Tibial nerve (tissue), 4 donors: Measurements from ENCODE around the gene ATN1. TPM values are rescaled to one million over a fixed set of nuclear protein-coding genes. Genes with fewer than 3 reads are reported as not detected.

ENCODE experiments used
- DNase-seq, 2 donors: peaks; one replicate each; pipeline ENCODE4 v3.0.0-alpha.2; 2019; ENCODE audit warnings: low spot score in 2 of 2
- H3K27ac ChIP-seq, 4 donors: fragments of 200-600 bp; sonication (generic) in 3 of 4; one replicate each; pipeline ENCODE4 v1.5.1; 2017 to 2019; ENCODE audit warnings: mild to moderate bottlenecking in 1 of 4
- H3K27me3 ChIP-seq, 2 donors: fragments of 200-600 bp; sonication (generic) in 1 of 2; one replicate each; pipeline versions ENCODE4 v1.5.1 to v1.6.0; 2017 to 2019
- H3K36me3 ChIP-seq, 3 donors: fragments of 200-600 bp; sonication (generic); one replicate each; pipeline ENCODE4 v1.5.1; 2018 to 2019
- H3K4me1 ChIP-seq, 4 donors: fragments of 200-600 bp; sonication (generic) in 3 of 4; one replicate each; pipeline ENCODE4 v1.5.1; 2017 to 2019
- H3K4me3 ChIP-seq, 4 donors: fragments of 200-600 bp; sonication (generic) in 3 of 4; one replicate each; pipeline ENCODE4 v1.5.1; 2017 to 2019; ENCODE audit warnings: mild to moderate bottlenecking in 1 of 4, moderate library complexity in 1 of 4
- H3K9me3 ChIP-seq, 4 donors: fragments of 200-600 bp; sonication (generic) in 3 of 4; one replicate each; pipeline ENCODE4 v1.5.1; 2017 to 2019
- CTCF ChIP-seq, 5 experiments: fragments of 200-600 bp in 3 of 5; fragments of 450-650 bp in 2 of 5; sonication (generic) in 3 of 5; IDR thresholded peaks; one replicate each; pipeline ENCODE4 v1.5.1; 2016 to 2019; ENCODE audit warnings: antibody characterized with exemption in 5 of 5, mild to moderate bottlenecking in 3 of 5, moderate library complexity in 2 of 5
- EP300 ChIP-seq, 2 donors: sonication (generic); formaldehyde crosslinking; IDR thresholded peaks; one replicate each; pipeline ENCODE4 v1.6.1; 2017; ENCODE audit warnings: antibody characterized with exemption in 2 of 2, mild to moderate bottlenecking in 1 of 2
- POLR2A ChIP-seq, 2 donors: fragments of 450-650 bp; IDR thresholded peaks; one replicate each; pipeline ENCODE4 v1.6.1; 2017; ENCODE audit warnings: antibody characterized with exemption in 2 of 2, mild to moderate bottlenecking in 2 of 2, moderate library complexity in 2 of 2
- WGBS, 2 donors: methylation state at CpG; one replicate each; pipeline ENCODE4 v1.1.5; 2018; 5-methylcytosine and 5-hydroxymethylcytosine counted together
- total RNA-seq, 4 donors: library from RNA; depleted of rRNA; stranded (reverse); fragments of >200 nt; gene quantifications; one replicate each; pipeline ENCODE4 v1.1.0, GENCODE V29; 2016

Gene ATN1
- total RNA-seq, 4 donors from 2014 or later, result 92.2 to 260 (median 123) TPM

GRCh38 chr12:6946033-6946919 lies 18.5 kb downstream of the ATN1 start:
- Histone ChIP-seq H3K9me3 (no peaks in the 10 kb centered on the region), H3K27ac (peak overlapping the region in 3 of 4 donors; percentile 44 to 75 (median 67)), H3K36me3 (peaks cover 0 to 26% (median 3%) of the 10 kb centered on the region in 3 donors), H3K27me3 (no peaks in the 10 kb centered on the region), H3K4me1 (peaks cover 0 to 52% (median 28%) of the 10 kb centered on the region in 4 donors), H3K4me3 (peak overlapping the region in 2 of 4 donors; percentile 27 to 31)
- no peak for TF ChIP-seq EP300 (IDR thresholded peaks at IDR 0.05)
- TF ChIP-seq POLR2A (IDR thresholded peaks at IDR 0.05), result no peak
- no peak for TF ChIP-seq CTCF (IDR thresholded peaks at IDR 0.05)
- no peak for DNase-seq
- WGBS, 2 donors, result 46 to 48% methylated on average over 32 of the region's 32 CpGs

- Histone ChIP-seq H3K4me3 (peak overlapping the region in 2 of 4 donors; percentile 27 to 31), H3K36me3 (peaks cover 0 to 19% (median 0%) of the 10 kb centered on the region in 3 donors)
- WGBS, 2 donors, result 61 to 72% methylated on average over 8 of the region's 8 CpGs
Measured at GRCh38 chr12:6946920-6947374, 19.2 kb downstream of the ATN1 start.

GRCh38 chr12:6947615-6948014 lies 19.9 kb downstream of the ATN1 start:
- 83 to 88% methylated on average over 8 of the region's 8 CpGs for WGBS, 2 donors
- no peak for DNase-seq
- Histone ChIP-seq H3K9me3 (no peaks in the 10 kb centered on the region), H3K36me3 (peaks cover 0 to 18% (median 0%) of the 10 kb centered on the region in 3 donors), H3K4me3 (no peak overlapping the region), H3K4me1 (peaks cover 0 to 44% (median 27%) of the 10 kb centered on the region in 4 donors), H3K27ac (no peak overlapping the region), H3K27me3 (no peaks in the 10 kb centered on the region)
- TF ChIP-seq CTCF (IDR thresholded peaks at IDR 0.05) (no peak), POLR2A (IDR thresholded peaks at IDR 0.05) (no peak), EP300 (IDR thresholded peaks at IDR 0.05) (no peak)

More at GRCh38 chr12:6946920-6947374, 19.2 kb downstream of the ATN1 start:
- H3K27me3 ChIP-seq, result no peaks in the 10 kb centered on the region
- no peak for DNase-seq
- no peaks in the 10 kb centered on the region for H3K9me3 ChIP-seq
- no peak for TF ChIP-seq CTCF (IDR thresholded peaks at IDR 0.05)
- TF ChIP-seq POLR2A (IDR thresholded peaks at IDR 0.05), result no peak
- TF ChIP-seq EP300 (IDR thresholded peaks at IDR 0.05), result no peak
- peaks cover 0 to 47% (median 28%) of the 10 kb centered on the region in 4 donors for H3K4me1 ChIP-seq
- peak overlapping the region in 1 of 4 donors; percentile 75 for H3K27ac ChIP-seq

GRCh38 chr12:6948873-6949594 lies 21.3 kb downstream of the ATN1 start:
- DNase-seq, result no peak
- TF ChIP-seq CTCF (IDR thresholded peaks at IDR 0.05), result no peak
- no peak for TF ChIP-seq EP300 (IDR thresholded peaks at IDR 0.05)
- TF ChIP-seq POLR2A (IDR thresholded peaks at IDR 0.05), result no peak
- Histone ChIP-seq H3K27ac (peak overlapping the region in 1 of 4 donors; percentile 65), H3K36me3 (peaks cover 0 to 18% (median 0%) of the 10 kb centered on the region in 3 donors), H3K4me1 (peaks cover 0 to 45% (median 19%) of the 10 kb centered on the region in 4 donors), H3K9me3 (no peaks in the 10 kb centered on the region), H3K4me3 (no peak overlapping the region), H3K27me3 (no peaks in the 10 kb centered on the region)
- WGBS, 2 donors, result 79 to 85% methylated on average over 15 of the region's 15 CpGs
